ENCODE results near the gene CHRNB4. TPM values are rescaled to one million over a fixed set of nuclear protein-coding genes. Genes with fewer than 3 reads are reported as not detected.

CHRNB4 gene
- total and polyA plus RNA-seq, 2 of the 8 experiments (the other 6 are each of a cell fraction or from before 2014, with no cell fraction given) = 2.4 to 4.5 TPM

DNA sequence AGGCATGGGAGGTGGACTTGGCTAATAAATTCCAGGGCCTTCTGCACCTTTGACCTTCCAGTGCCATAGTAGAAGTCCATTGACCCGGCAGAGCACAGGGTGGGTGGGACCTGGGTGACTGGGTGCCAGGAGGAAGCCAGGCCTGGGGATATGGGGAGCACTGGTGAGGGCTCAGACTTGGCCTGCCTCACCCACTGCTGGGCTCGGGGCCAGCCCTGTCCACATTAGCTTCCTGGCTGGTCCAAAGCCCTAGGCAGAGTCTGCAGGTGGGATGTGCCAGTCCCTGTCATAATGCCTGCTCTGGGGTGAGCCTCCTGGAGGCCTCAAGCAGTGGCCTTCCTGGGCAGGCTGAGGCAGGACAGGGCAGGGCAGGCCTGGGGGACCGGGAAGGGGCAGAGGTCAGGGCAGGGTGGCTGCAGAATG lies 38.1 kb upstream of the CHRNB4 start:
- POLR2A ChIA-PET (ENCODE audit: partially characterized antibody) = no interaction called here

More for the DNA sequence above, 38.1 kb upstream of the CHRNB4 start:
- no peaks in the 10 kb centered on the region for H3K36me3 ChIP-seq (ENCODE audit: control insufficient read depth in 2 of 4, insufficient read depth in 4 of 4, low read length in 3 of 4)
- no peak overlapping the region for H4K5ac ChIP-seq (ENCODE audit: insufficient read length, low read depth, low read length)
- no peak overlapping the region for H2BK20ac ChIP-seq (ENCODE audit: low read length)
- DNase-seq (ENCODE audit: low read depth in 1 of 2, low spot score in 2 of 2) (no peak), FAIRE-seq (no peak)
- no peak overlapping the region for H2AFZ ChIP-seq (ENCODE audit: low read length)
- no peak overlapping the region for H2AK5ac ChIP-seq (ENCODE audit: low read depth, low read length)
- H3K23ac ChIP-seq (ENCODE audit: insufficient read length) = no peak overlapping the region
- TF ChIP-seq JUN (IDR thresholded peaks at IDR 0.05; ENCODE audit: low read depth, low read length) (no peak), SP4 (IDR thresholded peaks at IDR 0.05; ENCODE audit: low read length) (no peak), KDM5A (IDR thresholded peaks at IDR 0.05; ENCODE audit: low read length) (no peak), YY1 (IDR thresholded peaks at IDR 0.05; ENCODE audit: low read depth, low read length) (no peak), BCL11A (IDR thresholded peaks at IDR 0.05; ENCODE audit: low read depth in 2 of 2, low read length in 2 of 2) (no peak), EP300 (IDR thresholded peaks at IDR 0.05; ENCODE audit: borderline replicate concordance in 1 of 2, low read depth in 2 of 2, low read length in 2 of 2) (no peak), CTBP2 (IDR thresholded peaks at IDR 0.05; ENCODE audit: borderline replicate concordance, insufficient read depth, insufficient read length, low read length) (no peak), TCF12 (IDR thresholded peaks at IDR 0.05; ENCODE audit: low read depth, low read length) (no peak), ZNF274 (IDR thresholded peaks at IDR 0.05; ENCODE audit: borderline replicate concordance, extremely low read depth, low read length) (no peak), SIRT6 (IDR thresholded peaks at IDR 0.05; ENCODE audit: low read length) (no peak), SIN3A (conservative IDR thresholded peaks at IDR 0.05 in 1 of 2, IDR thresholded peaks at IDR 0.05 in 1 of 2; ENCODE audit: low read depth in 1 of 2, low read length in 2 of 2) (no peak)
- TF ChIP-seq, protein P1, sequence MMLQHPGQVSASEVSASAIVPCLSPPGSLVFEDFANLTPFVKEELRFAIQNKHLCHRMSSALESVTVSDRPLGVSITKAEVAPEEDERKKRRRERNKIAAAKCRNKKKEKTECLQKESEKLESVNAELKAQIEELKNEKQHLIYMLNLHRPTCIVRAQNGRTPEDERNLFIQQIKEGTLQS (IDR thresholded peaks at IDR 0.05; ENCODE audit: insufficient read depth, low read depth, low read length) = no peak
- H3K4ac ChIP-seq (replicated peaks; ENCODE audit: insufficient read length, low read depth, low read length) = no peak overlapping the region
- WGBS, 2 experiments (ENCODE audit: extremely low coverage in 1 of 2, insufficient coverage in 1 of 2, insufficient read length in 1 of 2, insufficient replicate concordance in 2 of 2, low coverage in 1 of 2, low lambda C conversion rate in 2 of 2, missing lambda C conversion rate in 1 of 2) = 85% methylated on average over 2 of the region's 3 CpGs; no CpG with 5 or more reads in 1 of the 2 experiments
- no peaks in the 10 kb centered on the region for H3K9me3 ChIP-seq (ENCODE audit: insufficient read depth in 2 of 2, low read depth in 1 of 2, low read length in 1 of 2)
- no peak overlapping the region for H2BK120ac ChIP-seq (replicated peaks; ENCODE audit: low read depth, low read length)
- H3K18ac ChIP-seq (ENCODE audit: extremely low read depth, low read length) = no peak overlapping the region
- H3K27me3 ChIP-seq (replicated peaks in 1 of 4; ENCODE audit: control insufficient read depth in 3 of 4, extremely low read depth in 1 of 4, insufficient read depth in 3 of 4, low read length in 3 of 4) = peaks cover 0 to 6% (median 4%) of the 10 kb centered on the region in 4 experiments; a peak in 3 of 7 replicates
- H4K20me1 ChIP-seq (replicated peaks in 1 of 2; ENCODE audit: control insufficient read depth in 1 of 2, insufficient read depth in 2 of 2, low read length in 2 of 2) = no peaks in the 10 kb centered on the region
- H3K4me1 ChIP-seq (replicated peaks in 1 of 4; ENCODE audit: control insufficient read depth in 3 of 4, insufficient read depth in 4 of 4, low read length in 3 of 4) = peaks cover 6 to 16% (median 10%) of the 10 kb centered on the region in 4 experiments
- no peak overlapping the region for H4K91ac ChIP-seq (replicated peaks; ENCODE audit: insufficient read length, low read length)
- CTCF ChIA-PET (ENCODE audit: partially characterized antibody) = interaction anchor here (0.7 kb wide), 1 partner anchor 9 kb away, joined by 3 read pairs; no protein-coding TSS in a partner anchor
- H2BK12ac ChIP-seq (ENCODE audit: low read depth, low read length) = no peak overlapping the region
- H3K79me1 ChIP-seq (ENCODE audit: low read depth, low read length) = no peaks in the 10 kb centered on the region
- H3K23me2 ChIP-seq (ENCODE audit: low read depth, low read length) = no peaks in the 10 kb centered on the region
- H3K4me2 ChIP-seq (ENCODE audit: insufficient read depth in 1 of 2, low read depth in 2 of 2, low read length in 2 of 2) = no peak overlapping the region
- H3K4me3 ChIP-seq (ENCODE audit: extremely low read depth in 1 of 4, insufficient read depth in 2 of 4, low read depth in 3 of 4, low read length in 4 of 4) = no peak overlapping the region
- no peak overlapping the region for H3K56ac ChIP-seq (replicated peaks; ENCODE audit: insufficient read length, low read depth, low read length)
- no peak overlapping the region for H2BK5ac ChIP-seq (ENCODE audit: low read depth, low read length)
- H3K14ac ChIP-seq (ENCODE audit: insufficient read length) = no peak overlapping the region
- H2BK15ac ChIP-seq (ENCODE audit: low read length) = no peak overlapping the region
- H4K8ac ChIP-seq (ENCODE audit: extremely low read depth, insufficient read depth, low read length) = no peak overlapping the region
- no peaks in the 10 kb centered on the region for H3K79me2 ChIP-seq (ENCODE audit: control insufficient read depth in 1 of 2, insufficient read depth in 2 of 2, low read length in 2 of 2)
- H3K9ac ChIP-seq (replicated peaks in 1 of 4; ENCODE audit: extremely low read depth in 1 of 4, low read depth in 3 of 4, low read length in 3 of 4) = no peak overlapping the region
- H3K27ac ChIP-seq (ENCODE audit: low read depth, low read length) = no peak overlapping the region
